Endothelial cell of umbilical vein (primary cell): ENCODE data around the gene ARSB.

Experiments used
- EZH2 ChIP-seq: IDR thresholded peaks from 2 replicates; pipeline ENCODE4 v1.6.1; 2012; ENCODE audit warnings: borderline replicate concordance, low read depth, mild to moderate bottlenecking, moderate library complexity, low read length, inconsistent platforms; ENCODE audit not compliant: severe bottlenecking
- FOS ChIP-seq: IDR thresholded peaks from 2 replicates; pipeline ENCODE4 v1.6.1; 2011; ENCODE audit warnings: mild to moderate bottlenecking, low read length, moderate library complexity, borderline replicate concordance; ENCODE audit not compliant: insufficient read depth
- GATA2 ChIP-seq: IDR thresholded peaks from 2 replicates; pipeline ENCODE4 v1.7.0; 2011; ENCODE audit warnings: low read depth, mild to moderate bottlenecking, moderate library complexity, mixed read lengths, low read length; ENCODE audit not compliant: insufficient read length, insufficient read depth
- JUN ChIP-seq: IDR thresholded peaks from 2 replicates; pipeline ENCODE4 v1.6.1; 2011; ENCODE audit warnings: borderline replicate concordance, low read depth; ENCODE audit not compliant: insufficient read length, insufficient read depth
- MYC ChIP-seq: IDR thresholded peaks from one replicate; pipeline ENCODE4 v1.6.1; 2011; ENCODE audit warnings: mild to moderate bottlenecking, low read depth, low read length
- POLR2A ChIP-seq: IDR thresholded peaks from 2 replicates; pipeline ENCODE4 v1.6.1; 2012; ENCODE audit warnings: low read depth, mild to moderate bottlenecking, control low read depth, low read length
- POLR2AphosphoS5 ChIP-seq: IDR thresholded peaks from 2 replicates; pipeline ENCODE4 v1.6.1; 2012; ENCODE audit warnings: low read depth, mild to moderate bottlenecking, control low read depth, low read length, moderate library complexity; ENCODE audit not compliant: insufficient read depth
- TF ChIP-seq, protein P1 (sequence below), 2 donors: IDR thresholded peaks; 1 replicate in 1 of 2; 2 replicates in 1 of 2; pipeline ENCODE4 v1.5.1; 2011; ENCODE audit warnings: low read length in 2 of 2, mild to moderate bottlenecking in 2 of 2, moderate library complexity in 2 of 2, control low read depth in 1 of 2, inconsistent platforms in 1 of 2, low read depth in 1 of 2; ENCODE audit not compliant: insufficient read depth in 1 of 2; ENCODE audit errors: extremely low read depth in 1 of 2
- TF ChIP-seq, protein P2 (sequence below): IDR thresholded peaks from 2 replicates; pipeline ENCODE4 v1.6.1; 2011; ENCODE audit not compliant: insufficient read depth, insufficient read length

DNA sequence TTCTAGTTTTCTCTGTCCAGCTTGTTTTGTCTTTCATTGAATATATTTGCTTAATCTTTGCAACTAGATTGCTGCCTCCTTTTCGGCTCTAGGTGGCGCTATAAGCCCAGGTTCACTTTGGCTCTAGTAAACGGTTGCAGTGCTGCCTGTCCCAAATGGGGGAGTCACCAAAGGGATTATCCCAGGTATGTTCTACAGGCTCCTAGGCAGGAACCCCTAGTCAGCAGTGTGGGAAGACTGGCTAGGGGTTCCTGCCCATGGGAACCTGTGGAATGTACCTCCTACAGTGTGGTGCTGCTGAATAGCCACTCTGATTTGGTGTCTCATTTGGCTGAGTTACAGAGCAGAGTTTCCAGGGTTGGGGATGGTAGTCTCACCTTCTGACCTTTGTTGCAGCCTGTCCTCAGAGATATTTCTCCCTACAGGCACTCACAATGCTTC is 85.2 kb downstream of the ARSB start:
- TF ChIP-seq EZH2: no peak
- TF ChIP-seq POLR2AphosphoS5: no peak
- TF ChIP-seq, protein P1, sequence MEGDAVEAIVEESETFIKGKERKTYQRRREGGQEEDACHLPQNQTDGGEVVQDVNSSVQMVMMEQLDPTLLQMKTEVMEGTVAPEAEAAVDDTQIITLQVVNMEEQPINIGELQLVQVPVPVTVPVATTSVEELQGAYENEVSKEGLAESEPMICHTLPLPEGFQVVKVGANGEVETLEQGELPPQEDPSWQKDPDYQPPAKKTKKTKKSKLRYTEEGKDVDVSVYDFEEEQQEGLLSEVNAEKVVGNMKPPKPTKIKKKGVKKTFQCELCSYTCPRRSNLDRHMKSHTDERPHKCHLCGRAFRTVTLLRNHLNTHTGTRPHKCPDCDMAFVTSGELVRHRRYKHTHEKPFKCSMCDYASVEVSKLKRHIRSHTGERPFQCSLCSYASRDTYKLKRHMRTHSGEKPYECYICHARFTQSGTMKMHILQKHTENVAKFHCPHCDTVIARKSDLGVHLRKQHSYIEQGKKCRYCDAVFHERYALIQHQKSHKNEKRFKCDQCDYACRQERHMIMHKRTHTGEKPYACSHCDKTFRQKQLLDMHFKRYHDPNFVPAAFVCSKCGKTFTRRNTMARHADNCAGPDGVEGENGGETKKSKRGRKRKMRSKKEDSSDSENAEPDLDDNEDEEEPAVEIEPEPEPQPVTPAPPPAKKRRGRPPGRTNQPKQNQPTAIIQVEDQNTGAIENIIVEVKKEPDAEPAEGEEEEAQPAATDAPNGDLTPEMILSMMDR (IDR thresholded peaks at IDR 0.05; ENCODE audit: extremely low read depth in 1 of 2, insufficient read depth in 1 of 2, low read depth in 1 of 2, low read length in 2 of 2): peak; percentile 78 to 82
- no peak for TF ChIP-seq MYC
- no peak for TF ChIP-seq POLR2A
- no peak for TF ChIP-seq FOS
- no peak for TF ChIP-seq JUN
- TF ChIP-seq, protein P2, sequence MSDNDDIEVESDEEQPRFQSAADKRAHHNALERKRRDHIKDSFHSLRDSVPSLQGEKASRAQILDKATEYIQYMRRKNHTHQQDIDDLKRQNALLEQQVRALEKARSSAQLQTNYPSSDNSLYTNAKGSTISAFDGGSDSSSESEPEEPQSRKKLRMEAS: no peak
- TF ChIP-seq GATA2: no peak
